IPS-18a (cell line): ENCODE measurements around the gene CATSPER1.

Source experiments
- H3K27ac ChIP-seq: one replicate; pipeline ENCODE4 v1.5.1; 2013; ENCODE audit warnings: low read length
- H3K27me3 ChIP-seq: one replicate; pipeline ENCODE4 v1.6.1; 2013; ENCODE audit warnings: mild to moderate bottlenecking, low read length; ENCODE audit not compliant: control insufficient read depth, insufficient read depth
- H3K36me3 ChIP-seq: one replicate; pipeline ENCODE4 v1.6.1; 2013; ENCODE audit warnings: low read depth, low read length; ENCODE audit not compliant: control insufficient read depth
- H3K4me1 ChIP-seq: one replicate; pipeline ENCODE4 v1.6.1; 2013; ENCODE audit warnings: low read depth, low read length; ENCODE audit not compliant: control insufficient read depth
- H3K4me3 ChIP-seq: one replicate; pipeline ENCODE4 v1.5.1; 2013; ENCODE audit warnings: low read length
- H3K9ac ChIP-seq: one replicate; pipeline ENCODE4 v1.6.1; 2013; ENCODE audit warnings: mild to moderate bottlenecking, low read length, moderate library complexity
- H3K9me3 ChIP-seq: one replicate; pipeline ENCODE4 v1.6.1; 2013; ENCODE audit warnings: low read depth, low read length; ENCODE audit not compliant: control insufficient read depth

The CATSPER1 gene

DNA sequence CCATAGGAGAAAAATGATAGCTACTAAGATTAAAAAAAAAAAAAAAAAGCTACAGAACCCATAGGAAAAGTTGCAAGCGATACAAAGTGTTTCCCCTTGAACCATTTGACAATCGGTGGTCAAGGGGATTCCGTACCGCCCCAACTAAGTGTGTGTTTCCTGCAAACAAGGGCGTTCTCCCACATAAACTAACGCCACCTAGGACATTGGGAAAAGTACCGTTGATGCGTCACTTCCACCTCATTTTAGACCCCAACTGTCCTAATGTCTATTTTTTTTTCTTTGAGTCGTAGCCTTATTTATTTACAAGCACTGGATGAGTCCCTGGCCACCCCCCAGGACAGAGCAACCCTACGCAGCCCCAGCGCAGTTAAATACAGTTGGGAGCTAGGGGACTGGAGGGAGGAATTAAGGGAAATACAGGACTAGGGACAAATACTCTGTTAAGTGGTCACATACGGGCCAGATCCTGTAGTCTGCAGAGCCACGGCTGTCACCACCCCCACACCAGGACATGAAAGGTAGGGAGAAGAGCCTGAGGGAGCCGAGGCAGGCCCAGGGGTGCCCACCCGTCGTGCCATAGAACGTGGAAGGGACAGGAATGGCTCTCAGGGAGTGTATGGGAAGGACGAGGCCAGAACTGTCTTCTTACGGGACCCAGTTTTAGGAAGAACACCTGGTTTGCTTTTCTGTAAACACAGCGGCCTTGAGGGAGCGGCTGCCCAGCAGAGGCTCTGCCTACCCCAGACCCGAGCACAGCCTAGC lies 43.3 kb downstream of the CATSPER1 start:
- H3K27ac ChIP-seq = no peak overlapping the region
- H3K4me3 ChIP-seq = no peak overlapping the region
- H3K9me3 ChIP-seq = no peaks in the 10 kb centered on the region
- H3K36me3 ChIP-seq = peaks cover 10% of the 10 kb centered on the region
- no peaks in the 10 kb centered on the region for H3K27me3 ChIP-seq
- no peak overlapping the region for H3K9ac ChIP-seq
- H3K4me1 ChIP-seq = no peaks in the 10 kb centered on the region

- H3K9me3 ChIP-seq = no peaks in the 10 kb centered on the region
- H3K9ac ChIP-seq = no peak overlapping the region
- H3K4me1 ChIP-seq = no peaks in the 10 kb centered on the region
These were observed 44.1 kb downstream of the CATSPER1 start for GRCh38 chr11:65981972-65982823.

GRCh38 chr11:65981101-65981740 lies 45.1 kb downstream of the CATSPER1 start:
- Histone ChIP-seq H3K27me3 (no peaks in the 10 kb centered on the region), H3K36me3 (peaks cover 26% of the 10 kb centered on the region), H3K9me3 (no peaks in the 10 kb centered on the region), H3K4me3 (no peak overlapping the region), H3K27ac (no peak overlapping the region), H3K9ac (no peak overlapping the region), H3K4me1 (no peaks in the 10 kb centered on the region)

More at GRCh38 chr11:65981972-65982823, 44.1 kb downstream of the CATSPER1 start:
- Histone ChIP-seq H3K4me3 (no peak overlapping the region), H3K36me3 (peaks cover 18% of the 10 kb centered on the region), H3K27ac (no peak overlapping the region), H3K27me3 (no peaks in the 10 kb centered on the region)

GRCh38 chr11:65979261-65979759 lies 47.0 kb downstream of the CATSPER1 start:
- Histone ChIP-seq H3K9ac (no peak overlapping the region), H3K27me3 (no peaks in the 10 kb centered on the region), H3K9me3 (no peaks in the 10 kb centered on the region), H3K4me1 (no peaks in the 10 kb centered on the region), H3K4me3 (no peak overlapping the region), H3K36me3 (peaks cover 27% of the 10 kb centered on the region), H3K27ac (no peak overlapping the region)

- no peak overlapping the region for H3K27ac ChIP-seq
- no peaks in the 10 kb centered on the region for H3K9me3 ChIP-seq
- peaks cover 29% of the 10 kb centered on the region for H3K36me3 ChIP-seq
- H3K4me3 ChIP-seq = no peak overlapping the region
- H3K4me1 ChIP-seq = no peaks in the 10 kb centered on the region
- H3K9ac ChIP-seq = no peak overlapping the region
- no peaks in the 10 kb centered on the region for H3K27me3 ChIP-seq
These were observed 47.7 kb downstream of the CATSPER1 start for GRCh38 chr11:65978391-65979238.

DNA sequence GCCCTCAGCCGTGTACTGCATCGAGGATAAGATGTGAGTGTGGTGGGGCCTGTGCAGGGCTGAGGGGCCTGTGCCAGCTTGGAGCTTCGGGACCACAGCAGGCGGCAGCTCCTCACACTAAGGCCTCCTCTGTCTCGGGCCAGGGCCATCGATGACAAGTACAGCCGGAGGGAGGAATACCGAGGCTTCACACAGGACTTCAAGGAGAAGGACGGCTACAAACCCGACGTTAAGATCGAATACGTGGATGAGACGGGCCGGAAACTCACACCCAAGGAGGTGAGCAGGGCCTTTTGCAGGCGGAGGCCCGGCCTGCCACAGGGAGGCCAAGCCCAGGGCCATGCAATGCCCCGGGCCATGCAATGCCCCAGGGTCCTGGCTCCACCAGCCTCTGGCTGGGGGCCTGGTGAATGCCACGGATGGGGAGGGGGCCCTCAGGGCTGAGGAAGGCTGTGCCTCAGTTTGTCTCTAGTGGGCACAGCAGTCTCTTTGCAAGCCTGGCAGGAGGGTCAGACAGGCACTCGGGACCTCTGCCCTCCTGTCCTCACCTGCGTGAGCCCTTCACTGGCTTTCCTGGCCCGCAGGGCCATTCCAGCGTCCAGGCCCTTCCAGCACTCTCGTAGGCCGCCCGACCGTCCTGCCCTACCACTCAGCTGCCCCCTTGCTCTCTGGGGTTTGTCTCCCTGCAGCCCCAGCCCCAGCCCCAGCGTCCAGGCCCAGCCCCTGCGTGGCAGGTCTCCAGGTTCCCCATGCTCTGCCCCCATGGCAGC lies 48.5 kb downstream of the CATSPER1 start:
- Histone ChIP-seq H3K4me3 (no peak overlapping the region), H3K9me3 (no peaks in the 10 kb centered on the region), H3K36me3 (peaks cover 36% of the 10 kb centered on the region), H3K4me1 (no peaks in the 10 kb centered on the region), H3K9ac (no peak overlapping the region), H3K27ac (no peak overlapping the region), H3K27me3 (no peaks in the 10 kb centered on the region)

GRCh38 chr11:65976216-65977176 lies 49.8 kb downstream of the CATSPER1 start:
- Histone ChIP-seq H3K27me3 (no peaks in the 10 kb centered on the region), H3K4me1 (no peaks in the 10 kb centered on the region), H3K9me3 (no peaks in the 10 kb centered on the region), H3K36me3 (peaks cover 36% of the 10 kb centered on the region), H3K9ac (no peak overlapping the region), H3K27ac (no peak overlapping the region), H3K4me3 (no peak overlapping the region)

DNA sequence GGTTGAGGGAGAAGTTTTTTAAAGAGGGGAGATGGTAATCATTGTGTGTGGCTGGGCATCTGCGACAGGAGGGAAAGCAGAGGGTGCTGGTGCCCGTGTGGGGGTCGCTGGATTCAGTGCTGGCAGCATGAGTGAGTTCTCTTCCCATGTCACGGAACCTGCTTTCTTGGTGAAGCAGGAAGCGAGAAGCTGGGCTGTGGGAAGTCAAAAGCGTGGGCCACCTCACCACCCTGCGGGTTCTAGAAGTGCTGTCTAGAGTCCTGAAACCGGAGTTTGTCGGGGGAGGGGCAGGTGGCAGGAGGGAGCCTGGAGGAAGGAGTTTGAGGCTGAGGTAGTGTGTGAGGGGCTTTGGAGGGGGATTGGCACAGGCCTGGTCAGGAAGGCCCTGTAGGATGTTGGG lies 50.5 kb downstream of the CATSPER1 start:
- no peaks in the 10 kb centered on the region for H3K9me3 ChIP-seq
- peaks cover 36% of the 10 kb centered on the region for H3K36me3 ChIP-seq
- no peak overlapping the region for H3K27ac ChIP-seq
- H3K4me1 ChIP-seq = no peaks in the 10 kb centered on the region
- H3K4me3 ChIP-seq = no peak overlapping the region
- no peaks in the 10 kb centered on the region for H3K27me3 ChIP-seq
- no peak overlapping the region for H3K9ac ChIP-seq

DNA sequence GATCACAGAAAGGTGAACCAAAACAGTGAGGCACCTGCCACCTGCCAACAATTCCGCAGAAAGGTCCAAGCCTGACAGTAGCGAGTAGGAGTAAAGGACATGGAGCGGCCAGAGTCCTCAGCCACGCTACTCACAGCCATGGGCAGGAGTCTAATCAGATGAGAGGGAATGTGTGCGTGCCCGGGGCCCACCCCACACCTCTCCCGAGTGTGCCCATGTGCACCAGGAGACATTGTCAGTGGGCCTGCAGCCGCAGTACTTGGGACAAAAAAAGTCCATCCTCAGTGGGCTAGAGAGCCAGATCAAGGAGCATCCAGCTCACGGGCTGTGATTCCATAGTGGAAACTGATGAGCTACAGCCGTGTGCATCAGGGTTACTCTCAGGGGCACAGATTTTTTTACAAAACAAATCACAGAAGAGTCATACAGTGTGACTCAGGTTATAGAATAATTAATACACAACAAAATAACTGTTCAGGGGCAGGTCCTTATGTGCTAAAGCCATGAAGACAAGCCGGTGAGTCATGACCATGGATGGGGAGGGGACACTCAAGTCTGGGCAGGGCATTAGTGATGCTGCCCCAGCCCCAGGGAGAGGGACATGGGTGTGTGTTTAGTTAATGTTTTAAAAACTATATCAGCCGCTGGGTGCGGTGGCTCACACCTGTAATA lies 52.7 kb downstream of the CATSPER1 start:
- no peaks in the 10 kb centered on the region for H3K9me3 ChIP-seq
- peaks cover 40% of the 10 kb centered on the region for H3K36me3 ChIP-seq

More for the DNA sequence above, 52.7 kb downstream of the CATSPER1 start:
- Histone ChIP-seq H3K27me3 (no peaks in the 10 kb centered on the region), H3K4me1 (no peaks in the 10 kb centered on the region), H3K27ac (no peak overlapping the region), H3K9ac (no peak overlapping the region), H3K4me3 (no peak overlapping the region)
